Ecto neural progenitor cell (in vitro differentiated cells): Measurements from ENCODE around the gene SCGN.

ENCODE experiments used
- DNase-seq: peaks from one replicate; pipeline ENCODE4 v3.0.0-alpha.2; 2018; ENCODE audit warnings: low spot score

The SCGN gene

GRCh38 chr6:25652007-25652515 is at the start of gene SCGN:
Gene SCGN, plus strand, starts transcription at chr6:25652215. Its CDS starts 189 bp downstream, at chr6:25652404.
- DNase-seq: peak; percentile 86

DNA sequence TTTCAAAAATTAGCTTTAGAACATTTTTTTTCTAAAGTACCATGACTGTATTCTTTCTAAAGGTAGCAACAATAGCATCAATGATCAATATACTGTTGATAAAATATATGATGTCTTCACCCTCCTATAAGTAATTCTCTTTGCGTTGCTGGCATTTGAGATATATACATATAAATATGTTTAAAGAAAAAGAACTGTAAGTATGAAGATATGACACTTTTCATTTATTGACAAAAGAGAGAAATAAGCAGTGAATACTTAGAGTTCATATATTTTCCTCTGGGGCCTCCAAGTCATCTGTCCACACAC is 49.4 kb upstream of the SCGN start:
- DNase-seq: no peak

- DNase-seq: no peak
Observed at GRCh38 chr6:25603251-25603650, 48.8 kb upstream of the SCGN start.

DNA sequence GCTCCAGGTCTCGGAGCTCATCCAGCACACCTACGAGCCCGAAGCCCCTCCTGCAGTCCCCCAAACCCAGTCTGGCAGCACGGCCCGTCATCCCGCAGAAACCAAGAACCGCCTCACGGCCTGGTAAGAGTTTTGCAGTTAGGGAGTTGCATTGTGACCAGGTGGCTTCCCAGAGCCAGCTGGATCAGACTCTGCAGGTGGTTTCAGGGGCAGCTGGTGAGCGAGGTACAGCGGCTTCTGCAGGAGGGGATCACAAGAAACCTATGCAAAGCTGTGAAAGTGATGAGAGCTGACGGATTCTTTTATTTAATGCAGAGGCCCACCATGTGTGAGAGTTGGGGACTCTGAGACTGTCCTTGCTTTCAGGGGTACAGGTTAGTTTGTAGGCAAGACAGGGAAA is 45.9 kb upstream of the SCGN start:
- no peak for DNase-seq

- no peak for DNase-seq
Observed at GRCh38 chr6:25608558-25609174, 43.3 kb upstream of the SCGN start.

GRCh38 chr6:25612666-25613065 is 39.3 kb upstream of the SCGN start:
- no peak for DNase-seq

DNA sequence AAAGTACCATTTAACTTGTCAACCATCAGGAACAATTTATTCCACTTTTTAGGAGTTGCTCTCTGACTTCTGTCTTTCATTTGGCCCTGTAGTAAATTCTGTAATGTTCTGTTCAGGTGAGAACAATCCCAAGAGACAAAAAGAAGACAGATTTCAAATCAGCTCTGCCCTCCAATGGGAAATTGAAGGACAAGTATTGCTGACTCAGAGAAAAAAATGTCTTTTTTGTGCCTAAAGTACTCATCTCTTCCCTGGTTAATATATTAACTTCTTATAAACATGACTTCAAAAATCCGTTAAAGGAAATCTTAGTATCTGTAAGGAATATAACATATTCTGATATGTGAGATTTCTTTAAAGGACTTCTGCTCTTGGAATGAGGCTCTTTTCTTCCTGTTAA is 38.6 kb upstream of the SCGN start:
- no peak for DNase-seq

DNA sequence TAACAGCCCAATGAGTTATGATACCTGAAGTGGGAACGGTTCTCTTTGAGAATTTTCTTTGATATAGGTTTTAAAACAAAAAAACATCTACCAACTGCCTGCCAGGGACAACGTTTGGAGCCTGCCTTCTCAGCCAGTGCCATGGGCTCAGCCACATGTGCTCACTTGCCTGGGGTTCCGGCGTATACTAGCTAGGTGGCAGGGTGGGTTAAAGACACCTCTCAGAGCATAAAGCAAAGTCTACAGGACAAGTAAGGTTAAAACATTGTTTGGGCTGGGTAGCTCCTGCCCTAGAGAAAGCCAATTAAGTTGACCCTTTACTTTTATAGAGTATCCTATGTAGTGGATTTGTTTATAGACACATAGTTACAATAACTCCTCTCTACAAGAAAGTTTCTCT is 38.0 kb upstream of the SCGN start:
- DNase-seq: no peak

DNA sequence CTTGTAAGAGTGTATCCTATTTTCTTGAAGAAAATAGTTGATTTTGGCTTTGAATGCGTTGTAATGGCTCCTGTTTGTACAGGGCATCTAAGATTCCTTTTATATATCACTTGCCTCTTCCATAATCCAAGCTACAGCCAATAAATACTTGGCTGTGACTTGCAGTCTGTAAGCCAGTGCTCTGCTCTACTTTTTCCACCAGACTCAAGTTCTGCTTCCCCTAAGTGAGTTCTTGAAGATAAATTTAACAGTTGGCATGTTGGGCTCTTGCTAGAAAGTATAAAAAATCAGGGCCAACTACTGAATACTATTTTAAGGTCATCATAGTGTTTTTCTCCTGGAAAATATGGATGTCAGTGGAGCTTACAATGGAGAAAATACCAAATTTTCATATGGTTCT is 36.5 kb upstream of the SCGN start:
- DNase-seq: no peak

DNA sequence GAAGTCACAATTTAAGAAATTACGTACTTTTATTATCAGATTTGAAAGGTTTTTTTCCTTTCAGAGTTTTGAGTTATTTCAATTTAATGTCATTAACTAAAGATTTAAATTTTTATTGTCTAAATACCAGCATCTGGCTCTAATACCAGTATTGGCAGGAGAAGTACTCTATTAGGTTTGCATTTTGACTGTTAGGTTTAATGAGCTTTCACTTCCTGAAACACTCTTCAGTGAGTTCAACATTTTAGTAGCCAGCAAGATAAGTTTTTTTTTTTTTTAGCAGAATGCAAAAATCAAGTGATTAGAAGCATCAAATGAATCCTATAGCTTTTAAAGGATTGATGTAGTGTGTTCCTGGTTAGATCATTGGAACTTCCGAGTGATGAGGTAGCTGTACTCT is 34.0 kb upstream of the SCGN start:
- DNase-seq: no peak

- no peak for DNase-seq
Observed at GRCh38 chr6:25619217-25619616, 32.8 kb upstream of the SCGN start.

DNA sequence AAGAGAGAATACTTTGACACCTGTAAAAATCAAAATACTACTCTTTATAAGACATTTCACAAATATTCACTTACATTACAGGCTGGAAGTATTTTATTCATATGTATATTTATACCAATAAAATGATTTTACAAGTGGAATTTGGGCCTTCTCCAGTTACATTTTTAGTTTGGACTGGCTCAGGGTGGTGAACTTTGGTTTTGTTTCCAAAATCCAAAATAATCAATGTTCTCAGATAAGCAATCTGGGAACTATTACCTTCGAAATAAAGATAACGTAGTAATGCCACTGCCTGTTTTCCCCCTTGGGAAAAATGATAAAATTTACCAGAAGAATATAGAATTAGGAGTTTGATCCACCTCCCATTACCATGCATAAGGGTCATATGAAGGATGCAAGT is 31.6 kb upstream of the SCGN start:
- DNase-seq: no peak

GRCh38 chr6:25623065-25623464 is 28.9 kb upstream of the SCGN start:
- DNase-seq: no peak

GRCh38 chr6:25623879-25624278 is 28.1 kb upstream of the SCGN start:
- DNase-seq: no peak

- no peak for DNase-seq
Observed at GRCh38 chr6:25627001-25627400, 25.0 kb upstream of the SCGN start.

- no peak for DNase-seq
Observed at GRCh38 chr6:25628471-25629197, 23.4 kb upstream of the SCGN start.

- DNase-seq: no peak
Observed at GRCh38 chr6:25629198-25629576, 22.8 kb upstream of the SCGN start.

DNA sequence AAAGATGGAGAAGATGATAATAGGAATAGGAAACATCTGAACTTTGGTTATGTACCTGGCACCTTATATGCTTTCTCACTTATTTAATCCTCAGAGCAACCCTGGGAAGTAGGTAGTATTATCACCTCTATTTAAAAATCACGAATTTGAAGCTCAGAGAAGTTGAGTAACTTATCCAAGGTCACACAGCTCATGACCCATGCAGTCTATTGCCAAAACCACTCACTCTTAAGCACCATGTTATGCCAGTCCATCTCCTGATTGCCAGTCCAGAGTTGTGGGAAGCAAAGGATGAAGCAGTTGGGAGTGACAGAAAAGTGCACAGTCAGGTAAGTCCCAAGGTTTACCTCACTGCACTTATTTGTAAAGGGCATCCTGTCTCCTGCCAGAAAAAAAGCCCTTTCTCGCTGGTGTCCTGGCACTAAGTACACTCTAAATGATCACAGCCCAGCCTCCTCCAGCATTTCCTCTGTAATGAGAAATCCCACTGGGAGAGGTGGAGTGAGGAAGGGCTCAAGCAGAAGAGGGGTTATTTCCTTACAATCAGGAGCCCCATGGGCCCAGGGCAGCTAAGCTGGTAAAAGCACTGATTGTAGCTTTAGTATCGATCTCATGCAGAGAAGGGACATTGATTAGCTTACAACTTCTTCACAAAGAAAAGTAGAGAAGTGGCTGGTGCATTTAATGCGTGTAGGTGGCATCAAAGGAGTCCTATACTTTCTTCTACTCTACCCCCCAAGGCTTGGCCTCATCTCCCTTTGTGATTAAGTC is 21.3 kb upstream of the SCGN start:
- no peak for DNase-seq

GRCh38 chr6:25635886-25636317 is 16.1 kb upstream of the SCGN start:
- peak; percentile 60 for DNase-seq

GRCh38 chr6:25637211-25637610 is 14.8 kb upstream of the SCGN start:
- no peak for DNase-seq

DNA sequence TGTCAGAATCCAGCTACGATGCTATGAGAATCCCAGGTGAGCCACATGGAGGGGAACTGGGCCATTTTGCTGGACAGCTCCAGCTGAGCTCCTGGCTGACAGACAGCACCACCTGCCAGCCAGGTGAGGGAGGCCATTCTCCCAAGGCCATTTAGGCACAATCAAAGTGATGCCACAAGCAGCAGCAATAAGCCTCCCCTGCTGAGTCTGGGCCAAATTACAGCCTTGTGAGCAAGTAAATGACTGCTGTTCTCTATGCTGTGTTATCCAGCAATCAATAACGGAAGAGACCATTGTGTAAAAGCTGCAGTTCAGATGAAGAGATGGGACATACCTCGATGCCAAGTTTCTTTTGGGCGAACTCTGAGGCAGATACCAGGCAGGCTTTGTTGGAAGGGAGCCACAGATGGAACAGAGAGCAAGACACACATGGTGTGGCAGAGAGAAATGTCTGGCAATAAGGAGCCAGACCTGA is 14.0 kb upstream of the SCGN start:
- no peak for DNase-seq

GRCh38 chr6:25639653-25640052 is 12.4 kb upstream of the SCGN start:
- no peak for DNase-seq

GRCh38 chr6:25640446-25640845 is 11.6 kb upstream of the SCGN start:
- DNase-seq: no peak
